ENCODE results near the gene GAS2L3. TPM values are rescaled to one million over a fixed set of nuclear protein-coding genes. Genes with fewer than 3 reads are reported as not detected.
"Not testable (repeated sequence)": the region's sequence is repeated elsewhere in the genome, so short reads cannot be mapped to it uniquely, and the experiment has no call there.

The GAS2L3 gene
- total and polyA plus RNA-seq, 12 donors: 0.48 to 30.3 (median 3.9) TPM

DNA sequence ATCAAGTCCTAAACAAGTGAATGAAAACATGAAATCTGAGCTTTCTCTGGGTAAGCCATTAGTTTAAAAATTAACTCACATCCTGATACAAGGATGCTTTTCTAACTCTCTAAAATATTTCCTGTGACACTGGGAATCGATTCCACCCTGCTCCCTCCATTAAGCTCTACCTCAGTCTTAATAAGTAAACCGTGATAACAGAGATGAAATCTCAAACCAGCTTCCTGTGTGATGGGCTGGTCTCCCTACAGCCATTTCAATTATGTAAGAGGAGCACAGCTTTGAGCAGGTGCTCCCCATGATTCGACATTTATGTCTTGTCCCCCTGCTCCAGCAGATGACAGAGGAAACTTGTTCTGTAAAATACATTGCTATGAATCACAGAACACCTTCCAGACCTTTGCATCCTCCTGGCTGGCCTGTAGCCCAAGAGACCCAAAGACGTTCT, 59.0 kb downstream of the GAS2L3 start:
- Histone ChIP-seq H3K4me3 (no peak overlapping the region), H3K27ac (no peak overlapping the region), H3K27me3 (no peaks in the 10 kb centered on the region), H3K4me1 (replicated peaks in 1 of 2) (no peaks in the 10 kb centered on the region), H3K9me3 (replicated peaks in 1 of 3) (no peaks in the 10 kb centered on the region), H3K36me3 (replicated peaks in 1 of 2) (no peaks in the 10 kb centered on the region)
- no peak for TF ChIP-seq POLR2A (IDR thresholded peaks at IDR 0.05)
- TF ChIP-seq, protein P1, sequence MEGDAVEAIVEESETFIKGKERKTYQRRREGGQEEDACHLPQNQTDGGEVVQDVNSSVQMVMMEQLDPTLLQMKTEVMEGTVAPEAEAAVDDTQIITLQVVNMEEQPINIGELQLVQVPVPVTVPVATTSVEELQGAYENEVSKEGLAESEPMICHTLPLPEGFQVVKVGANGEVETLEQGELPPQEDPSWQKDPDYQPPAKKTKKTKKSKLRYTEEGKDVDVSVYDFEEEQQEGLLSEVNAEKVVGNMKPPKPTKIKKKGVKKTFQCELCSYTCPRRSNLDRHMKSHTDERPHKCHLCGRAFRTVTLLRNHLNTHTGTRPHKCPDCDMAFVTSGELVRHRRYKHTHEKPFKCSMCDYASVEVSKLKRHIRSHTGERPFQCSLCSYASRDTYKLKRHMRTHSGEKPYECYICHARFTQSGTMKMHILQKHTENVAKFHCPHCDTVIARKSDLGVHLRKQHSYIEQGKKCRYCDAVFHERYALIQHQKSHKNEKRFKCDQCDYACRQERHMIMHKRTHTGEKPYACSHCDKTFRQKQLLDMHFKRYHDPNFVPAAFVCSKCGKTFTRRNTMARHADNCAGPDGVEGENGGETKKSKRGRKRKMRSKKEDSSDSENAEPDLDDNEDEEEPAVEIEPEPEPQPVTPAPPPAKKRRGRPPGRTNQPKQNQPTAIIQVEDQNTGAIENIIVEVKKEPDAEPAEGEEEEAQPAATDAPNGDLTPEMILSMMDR (IDR thresholded peaks at IDR 0.05): no peak
- intact Hi-C loops (cut with DNase I): no loop called here
- no peak for DNase-seq
- WGBS, 4 donors: 63 to 79% (median 65%) methylated on average over 4 of the region's 4 CpGs

DNA sequence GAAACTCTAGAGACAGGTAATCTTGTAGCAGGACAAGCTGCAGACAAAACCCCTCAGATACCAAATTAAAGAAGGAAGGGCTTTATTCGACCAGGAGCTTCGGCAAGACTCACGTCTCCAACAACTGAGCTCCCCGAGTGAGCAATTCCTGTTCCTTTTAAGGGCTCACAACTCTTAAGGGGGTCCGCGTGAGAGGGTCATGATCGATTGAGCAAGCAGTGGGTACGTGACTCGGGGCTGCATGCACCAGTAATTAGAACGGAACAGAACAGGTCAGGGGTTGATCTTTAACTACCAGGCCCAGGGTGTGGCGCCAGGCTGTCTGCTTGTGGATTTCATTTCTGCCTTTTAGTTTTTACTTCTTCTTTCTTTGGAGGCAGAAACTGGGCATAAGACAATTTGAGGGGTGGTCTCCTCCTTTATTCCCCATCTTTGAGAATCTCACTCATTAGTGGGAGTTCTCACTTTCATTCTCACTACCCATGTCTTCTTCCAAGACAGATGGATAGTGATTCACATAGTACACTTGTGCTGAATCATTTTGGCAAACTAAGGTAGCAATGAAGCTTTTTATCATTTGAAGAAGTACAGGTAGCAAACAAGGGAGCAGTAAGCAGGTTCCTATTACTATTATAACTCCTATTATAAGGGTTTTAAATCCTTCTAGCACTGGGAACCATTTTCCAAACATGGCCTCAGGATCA, 59.8 kb downstream of the GAS2L3 start:
- intact Hi-C loops (cut with DNase I); H3K36me3 ChIP-seq (replicated peaks in 1 of 2); H3K27me3 ChIP-seq; H3K27ac ChIP-seq; H3K4me1 ChIP-seq (replicated peaks in 1 of 2); H3K9me3 ChIP-seq (replicated peaks in 1 of 3); DNase-seq; H3K4me3 ChIP-seq: not testable (repeated sequence)
- WGBS, 4 donors: 87 to 94% (median 89%) methylated on average over 11 of the region's 11 CpGs

DNA sequence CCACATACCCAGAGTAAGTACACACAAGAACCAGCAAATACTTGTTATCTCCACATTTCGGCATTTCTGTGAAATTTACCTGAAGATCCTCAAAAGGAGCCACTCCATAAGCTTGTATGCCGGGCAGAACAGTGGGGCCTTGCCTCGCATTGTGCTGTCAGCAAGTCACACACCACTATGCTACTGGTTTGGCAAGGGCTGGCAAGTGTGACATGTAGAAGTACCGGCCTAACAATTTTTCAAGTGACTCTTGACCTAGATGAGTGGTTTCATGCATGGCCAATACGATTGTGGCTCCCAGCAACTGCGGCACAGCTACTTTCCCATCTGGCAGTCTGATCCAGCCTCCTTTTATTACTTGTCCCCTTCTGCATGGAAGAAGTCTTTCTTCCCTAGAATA, 69.8 kb downstream of the GAS2L3 start:
- no peak overlapping the region for H3K4me3 ChIP-seq
- 94 to 96% (median 95%) methylated on average over 6 of the region's 6 CpGs for WGBS, 4 donors
- no peaks in the 10 kb centered on the region for H3K9me3 ChIP-seq (replicated peaks in 1 of 3)
- TF ChIP-seq POLR2A (IDR thresholded peaks at IDR 0.05): no peak
- TF ChIP-seq, protein P1 (IDR thresholded peaks at IDR 0.05): no peak
- no peak overlapping the region for H3K27ac ChIP-seq
- H3K36me3 ChIP-seq (replicated peaks in 1 of 2): no peaks in the 10 kb centered on the region
- intact Hi-C loops (cut with DNase I): no loop called here
- no peaks in the 10 kb centered on the region for H3K4me1 ChIP-seq (replicated peaks in 1 of 2)
- no peak for DNase-seq
- no peaks in the 10 kb centered on the region for H3K27me3 ChIP-seq

GRCh38 chr12:100646896-100647295, 73.4 kb downstream of the GAS2L3 start:
- WGBS, 4 donors: 87 to 92% (median 88%) methylated on average over 8 of the region's 8 CpGs

More at GRCh38 chr12:100646896-100647295, 73.4 kb downstream of the GAS2L3 start:
- intact Hi-C loops (cut with DNase I): no loop called here
- TF ChIP-seq POLR2A (IDR thresholded peaks at IDR 0.05): no peak
- TF ChIP-seq, protein P1 (IDR thresholded peaks at IDR 0.05): no peak
- Histone ChIP-seq H3K27me3 (no peaks in the 10 kb centered on the region), H3K36me3 (replicated peaks in 1 of 2) (no peaks in the 10 kb centered on the region), H3K9me3 (replicated peaks in 1 of 3) (no peaks in the 10 kb centered on the region), H3K27ac (no peak overlapping the region), H3K4me1 (replicated peaks in 1 of 2) (no peaks in the 10 kb centered on the region), H3K4me3 (no peak overlapping the region)
- DNase-seq: no peak

Data from adrenal gland (tissue), 12 donors.